Measurements from ENCODE around the gene LIMD2. TPM values are rescaled to one million over a fixed set of nuclear protein-coding genes. Genes with fewer than 3 reads are reported as not detected.
A peak's percentile ranks its signal among the peaks of the same experiment; 100 is the strongest.

Gene LIMD2
- total and polyA plus RNA-seq, 4 donors: 26.4 to 69.5 (median 30.5) TPM

DNA sequence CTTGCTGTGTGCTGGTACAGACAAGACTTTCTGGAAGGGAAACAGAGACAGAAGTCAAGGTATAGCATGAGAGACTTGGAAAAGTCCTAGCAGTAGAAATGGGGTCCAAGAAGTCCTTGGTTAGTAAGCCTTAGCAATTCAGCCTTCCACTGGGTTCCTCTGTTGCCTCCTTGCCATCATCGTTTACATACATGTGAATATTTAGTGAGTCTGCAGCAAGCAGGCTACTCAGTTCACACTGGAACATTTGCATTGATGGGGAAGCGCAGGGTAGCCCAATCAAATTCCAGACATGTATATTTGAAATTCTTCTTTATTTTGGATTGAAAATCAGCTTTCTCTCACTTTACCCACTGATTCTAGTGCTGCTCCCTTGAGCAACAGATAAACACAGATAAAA lies 27.1 kb downstream of the LIMD2 start:
- 95 to 98% methylated on average over 2 of the region's 2 CpGs for WGBS, 2 donors
- Histone ChIP-seq H3K4me1 (ENCODE audit: control insufficient read depth in 5 of 5, insufficient read depth in 5 of 5, low read length in 5 of 5) (peaks cover 15 to 26% (median 20%) of the 10 kb centered on the region in 5 donors), H3K9ac (ENCODE audit: insufficient read depth in 1 of 2, low read length in 2 of 2) (no peak overlapping the region), H3K36me3 (ENCODE audit: control insufficient read depth in 4 of 4, insufficient read depth in 4 of 4, low read length in 4 of 4) (peaks cover 10 to 26% (median 16%) of the 10 kb centered on the region in 4 donors), H3K9me3 (ENCODE audit: control insufficient read depth in 4 of 4, insufficient read depth in 3 of 4, low read length in 3 of 4) (no peaks in the 10 kb centered on the region), H3K4me3 (no peak overlapping the region), H3K27me3 (ENCODE audit: control insufficient read depth in 3 of 3, insufficient read depth in 3 of 3, low read length in 2 of 3) (no peaks in the 10 kb centered on the region), H3K27ac (ENCODE audit: low read depth in 1 of 2, low read length in 1 of 2) (no peak overlapping the region)
- TF ChIP-seq, protein P1, sequence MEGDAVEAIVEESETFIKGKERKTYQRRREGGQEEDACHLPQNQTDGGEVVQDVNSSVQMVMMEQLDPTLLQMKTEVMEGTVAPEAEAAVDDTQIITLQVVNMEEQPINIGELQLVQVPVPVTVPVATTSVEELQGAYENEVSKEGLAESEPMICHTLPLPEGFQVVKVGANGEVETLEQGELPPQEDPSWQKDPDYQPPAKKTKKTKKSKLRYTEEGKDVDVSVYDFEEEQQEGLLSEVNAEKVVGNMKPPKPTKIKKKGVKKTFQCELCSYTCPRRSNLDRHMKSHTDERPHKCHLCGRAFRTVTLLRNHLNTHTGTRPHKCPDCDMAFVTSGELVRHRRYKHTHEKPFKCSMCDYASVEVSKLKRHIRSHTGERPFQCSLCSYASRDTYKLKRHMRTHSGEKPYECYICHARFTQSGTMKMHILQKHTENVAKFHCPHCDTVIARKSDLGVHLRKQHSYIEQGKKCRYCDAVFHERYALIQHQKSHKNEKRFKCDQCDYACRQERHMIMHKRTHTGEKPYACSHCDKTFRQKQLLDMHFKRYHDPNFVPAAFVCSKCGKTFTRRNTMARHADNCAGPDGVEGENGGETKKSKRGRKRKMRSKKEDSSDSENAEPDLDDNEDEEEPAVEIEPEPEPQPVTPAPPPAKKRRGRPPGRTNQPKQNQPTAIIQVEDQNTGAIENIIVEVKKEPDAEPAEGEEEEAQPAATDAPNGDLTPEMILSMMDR (IDR thresholded peaks at IDR 0.05; ENCODE audit: control extremely low read depth, extremely low read depth): no peak
- DNase-seq (no peak), ATAC-seq (ENCODE audit: insufficient read depth, low FRiP score) (no peak)

DNA sequence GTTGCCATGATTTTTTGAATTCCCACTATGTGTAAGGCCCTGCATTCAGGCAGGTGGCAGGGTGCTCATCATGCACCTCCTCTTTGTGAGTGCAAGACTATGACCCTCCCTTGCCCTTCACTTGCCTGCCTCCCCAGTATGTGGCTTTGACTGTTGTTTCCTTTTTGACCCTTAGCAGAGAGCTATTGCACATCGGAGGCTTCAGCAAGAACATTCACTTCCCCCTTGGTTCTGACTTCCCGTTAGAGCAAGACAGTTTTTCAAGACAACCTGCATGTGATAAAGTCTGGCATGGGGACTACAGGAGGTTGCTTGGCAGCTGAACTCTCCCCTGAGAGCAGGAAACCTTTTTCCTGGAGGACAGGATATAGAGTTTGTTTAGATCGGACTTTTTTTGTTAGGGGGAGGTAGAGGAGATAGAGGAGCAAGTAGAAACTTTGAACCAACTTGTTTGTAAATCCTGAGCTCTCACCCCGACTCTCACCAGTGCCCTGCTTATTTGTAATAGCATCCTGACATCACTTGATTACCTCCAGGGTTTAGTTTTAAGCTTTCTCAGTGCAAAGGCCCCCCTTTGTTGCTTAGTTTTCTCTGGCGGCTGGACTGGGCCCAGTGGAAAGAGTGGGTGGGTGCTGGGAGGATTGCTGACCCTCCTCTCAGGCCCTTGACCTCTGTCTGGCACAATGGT lies 34.3 kb downstream of the LIMD2 start:
- Histone ChIP-seq H3K4me1 (ENCODE audit: control insufficient read depth in 5 of 5, insufficient read depth in 5 of 5, low read length in 5 of 5) (peaks cover 0 to 9% (median 0%) of the 10 kb centered on the region in 5 donors), H3K9ac (ENCODE audit: insufficient read depth in 1 of 2, low read length in 2 of 2) (no peak overlapping the region), H3K4me3 (no peak overlapping the region), H3K36me3 (ENCODE audit: control insufficient read depth in 4 of 4, insufficient read depth in 4 of 4, low read length in 4 of 4) (peaks cover 21 to 42% (median 35%) of the 10 kb centered on the region in 4 donors), H3K27me3 (ENCODE audit: control insufficient read depth in 3 of 3, insufficient read depth in 3 of 3, low read length in 2 of 3) (no peaks in the 10 kb centered on the region), H3K27ac (ENCODE audit: low read depth in 1 of 2, low read length in 1 of 2) (peak overlapping the region in 1 of 2 donors; percentile 71), H3K9me3 (ENCODE audit: control insufficient read depth in 4 of 4, insufficient read depth in 3 of 4, low read length in 3 of 4) (no peaks in the 10 kb centered on the region)
- DNase-seq: peak in 2 of 3 donors; percentile 22 to 45
- TF ChIP-seq, protein P1 (IDR thresholded peaks at IDR 0.05; ENCODE audit: control extremely low read depth, extremely low read depth): no peak
- ATAC-seq (ENCODE audit: insufficient read depth, low FRiP score): peak; percentile 66
- 18 to 42% methylated on average over 5 of the region's 5 CpGs for WGBS, 2 donors

DNA sequence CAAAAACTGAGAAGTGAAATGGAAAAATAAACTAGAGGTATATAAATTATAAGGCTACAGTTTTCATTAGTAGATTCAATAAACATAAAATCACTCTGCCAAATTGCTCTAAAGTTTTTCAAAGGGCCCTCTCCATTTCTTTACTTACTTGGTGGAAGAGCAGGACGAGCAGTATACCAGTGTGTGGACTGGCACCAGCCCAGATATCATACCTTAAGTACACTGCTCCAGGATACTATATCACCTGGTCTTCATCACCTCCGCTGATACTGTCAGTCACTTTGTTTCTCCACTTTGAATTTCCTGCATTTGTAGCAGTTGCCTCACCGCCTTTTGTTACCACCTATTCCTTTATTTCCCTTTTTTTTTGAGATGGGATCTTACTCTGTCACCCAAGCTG lies 40.1 kb downstream of the LIMD2 start:
- no peak for DNase-seq
- H3K9me3 ChIP-seq (ENCODE audit: control insufficient read depth in 4 of 4, insufficient read depth in 3 of 4, low read length in 3 of 4): no peaks in the 10 kb centered on the region
- TF ChIP-seq, protein P1 (IDR thresholded peaks at IDR 0.05; ENCODE audit: control extremely low read depth, extremely low read depth): no peak
- H3K36me3 ChIP-seq (ENCODE audit: control insufficient read depth in 4 of 4, insufficient read depth in 4 of 4, low read length in 4 of 4): peaks cover 17 to 24% (median 19%) of the 10 kb centered on the region in 4 donors
- H3K27me3 ChIP-seq (ENCODE audit: control insufficient read depth in 3 of 3, insufficient read depth in 3 of 3, low read length in 2 of 3): no peaks in the 10 kb centered on the region
- WGBS, 2 donors: 67 to 86% methylated on average over 3 of the region's 3 CpGs
- H3K9ac ChIP-seq (ENCODE audit: insufficient read depth in 1 of 2, low read length in 2 of 2): no peak overlapping the region
- H3K27ac ChIP-seq (ENCODE audit: low read depth in 1 of 2, low read length in 1 of 2): no peak overlapping the region
- peaks cover 0 to 5% (median 0%) of the 10 kb centered on the region in 5 donors for H3K4me1 ChIP-seq (ENCODE audit: control insufficient read depth in 5 of 5, insufficient read depth in 5 of 5, low read length in 5 of 5)
- H3K4me3 ChIP-seq: no peak overlapping the region
- ATAC-seq (ENCODE audit: insufficient read depth, low FRiP score): no peak

Data from lung (tissue), 12 donors.